Measurements from ENCODE around the gene DCK.
"Not testable (repeated sequence)": the region's sequence is repeated elsewhere in the genome, so short reads cannot be mapped to it uniquely, and the experiment has no call there.

The DCK gene

GRCh38 chr4:70993181-70994068, at the start of gene DCK:
Gene DCK, plus strand, starts transcription at chr4:70993649. Its CDS starts 187 bp downstream, at chr4:70993836.
- peak; percentile 87 for DNase-seq

GRCh38 chr4:70945046-70945445, 48.4 kb upstream of the DCK start:
- DNase-seq: no peak

GRCh38 chr4:70945452-70946055, 47.9 kb upstream of the DCK start:
- peak; percentile 29 for DNase-seq

GRCh38 chr4:70946939-70947338, 46.5 kb upstream of the DCK start:
- DNase-seq: no peak

- no peak for DNase-seq
These were observed 44.7 kb upstream of the DCK start for GRCh38 chr4:70948665-70949260.

- DNase-seq: peak; percentile 14
These were observed 39.4 kb upstream of the DCK start for GRCh38 chr4:70954032-70954431.

- DNase-seq: no peak
These were observed 36.8 kb upstream of the DCK start for GRCh38 chr4:70956549-70957210.

- DNase-seq: peak; percentile 91
These were observed 34.8 kb upstream of the DCK start for GRCh38 chr4:70958681-70959080.

GRCh38 chr4:70969076-70969475, 24.4 kb upstream of the DCK start:
- DNase-seq: no peak

GRCh38 chr4:70976252-70976651, 17.2 kb upstream of the DCK start:
- no peak for DNase-seq

- DNase-seq: peak; percentile 13
These were observed 13.9 kb upstream of the DCK start for GRCh38 chr4:70979445-70980008.

GRCh38 chr4:70980196-70980595, 13.3 kb upstream of the DCK start:
- no peak for DNase-seq

- no peak for DNase-seq
These were observed 9.3 kb upstream of the DCK start for GRCh38 chr4:70984106-70984505.

GRCh38 chr4:70984589-70984988, 8.9 kb upstream of the DCK start:
- no peak for DNase-seq

GRCh38 chr4:70991596-70991995, 1.9 kb upstream of the DCK start:
- DNase-seq: no peak

GRCh38 chr4:70992391-70992881, 1.0 kb upstream of the DCK start:
- DNase-seq: no peak

GRCh38 chr4:70994069-70994366, 569 bp downstream of the DCK start:
- no peak for DNase-seq

GRCh38 chr4:70994387-70995099, 1.1 kb downstream of the DCK start:
- DNase-seq: no peak

GRCh38 chr4:70996018-70996360, 2.5 kb downstream of the DCK start:
- no peak for DNase-seq

GRCh38 chr4:70997036-70997435, 3.6 kb downstream of the DCK start:
- DNase-seq: no peak

- no peak for DNase-seq
These were observed 4.1 kb downstream of the DCK start for GRCh38 chr4:70997546-70997945.

- not testable (repeated sequence) for DNase-seq
These were observed 6.2 kb downstream of the DCK start for GRCh38 chr4:70999639-71000038.

GRCh38 chr4:71001363-71001762, 7.9 kb downstream of the DCK start:
- not testable (repeated sequence) for DNase-seq

All from fibroblast of upper back skin (primary cell).